A673 (cell line): ENCODE data around the gene CCL7. TPM values are rescaled to one million over a fixed set of nuclear protein-coding genes. Genes with fewer than 3 reads are reported as not detected.
"Not testable (repeated sequence)": the region's sequence is repeated elsewhere in the genome, so short reads cannot be mapped to it uniquely, and the experiment has no call there.

Experiments
- BruUV-seq: library from RNA; stranded (reverse); fragments of 400-500 nt; replicated peaks from 2 replicates; lab custom pipeline; 2021; lab: Mats Ljungman, UMichigan
- CTCF ChIA-PET: fragments of 300-600 bp; sonication (Branson Sonifier 250); formaldehyde crosslinking; loops from one replicate; lab custom pipeline; 2022; ENCODE audit warnings: antibody characterized with exemption; lab: Charles Lee
- POLR2A ChIA-PET: fragments of 300-600 bp; sonication (Branson Sonifier 250); formaldehyde crosslinking; loops from one replicate; lab custom pipeline; 2022; ENCODE audit warnings: antibody characterized with exemption; ENCODE audit not compliant: low non-redundant PET; lab: Charles Lee
- DNase-seq: peaks from one replicate; pipeline ENCODE4 v3.0.0-alpha.2; 2015; ENCODE audit warnings: low spot score
- H3K27ac ChIP-seq: fragments of 200-600 bp; sonication (generic); 2 replicates; pipeline ENCODE4 v1.5.1; 2016; ENCODE audit warnings: mixed run types, low read depth, mild to moderate bottlenecking, mixed read lengths, antibody characterized with exemption, low read length; ENCODE audit not compliant: poor library complexity, severe bottlenecking
- H3K27me3 ChIP-seq: fragments of 200-600 bp; sonication (generic); replicated peaks from 2 replicates; pipeline ENCODE4 v1.6.1; 2017; ENCODE audit warnings: mixed run types, low read depth, mild to moderate bottlenecking, mixed read lengths, antibody characterized with exemption, low read length; ENCODE audit not compliant: insufficient read depth, poor library complexity
- H3K36me3 ChIP-seq: fragments of 200-600 bp; sonication (generic); 2 replicates; pipeline ENCODE4 v1.6.1; 2016; ENCODE audit warnings: mixed run types, mild to moderate bottlenecking, mixed read lengths, antibody characterized with exemption, low read length; ENCODE audit not compliant: insufficient read depth, poor library complexity, severe bottlenecking
- H3K4me1 ChIP-seq: fragments of 200-600 bp; sonication (generic); 2 replicates; pipeline ENCODE4 v1.6.1; 2017; ENCODE audit warnings: mixed run types, mild to moderate bottlenecking, mixed read lengths, antibody characterized with exemption, low read length; ENCODE audit not compliant: insufficient read depth, poor library complexity, severe bottlenecking
- H3K4me3 ChIP-seq: fragments of 200-600 bp; sonication (generic); 2 replicates; pipeline ENCODE4 v1.5.1; 2016; ENCODE audit warnings: low read depth, mixed run types, mild to moderate bottlenecking, mixed read lengths, low read length; ENCODE audit not compliant: poor library complexity, severe bottlenecking
- H3K9me3 ChIP-seq: fragments of 200-600 bp; sonication (generic); 2 replicates; pipeline ENCODE4 v1.6.1; 2016; ENCODE audit warnings: mixed run types, low read depth, mild to moderate bottlenecking, mixed read lengths, antibody characterized with exemption, low read length; ENCODE audit not compliant: poor library complexity, severe bottlenecking
- CTCF ChIP-seq: fragments of 300-800, 200-600 bp; sonication (generic); conservative IDR thresholded peaks from 2 replicates; pipeline ENCODE4 v1.5.1; 2017; ENCODE audit warnings: low read depth, mild to moderate bottlenecking, antibody characterized with exemption, low read length, moderate library complexity, mixed read lengths
- EZH2 ChIP-seq: fragments of 200-600 bp; sonication (generic); IDR thresholded peaks from 2 replicates; pipeline ENCODE4 v1.6.1; 2017; ENCODE audit warnings: borderline replicate concordance, low read depth, mild to moderate bottlenecking, mixed read lengths, antibody characterized with exemption, low read length; ENCODE audit not compliant: poor library complexity, severe bottlenecking
- intact Hi-C: fragments of 100-400 bp; cut with micrococcal nuclease; formaldehyde crosslinking; loops from one replicate; pipeline ENCODE4 v1.10.0; 2022; ENCODE audit not compliant: unreplicated experiment
- total RNA-seq: library from RNA; stranded (reverse); gene quantifications from 2 replicates; pipeline ENCODE4 v1.2.3, GENCODE V29; 2021

CCL7 gene
- total RNA-seq, 1 experiment from 2014 or later: not detected

GRCh38 chr17:34226744-34227034 lies 43.3 kb upstream of the CCL7 start:
- POLR2A ChIA-PET: no interaction called here
- CTCF ChIA-PET: no interaction called here
- no peaks in the 10 kb centered on the region for H3K4me1 ChIP-seq
- no peak overlapping the region for H3K4me3 ChIP-seq
- DNase-seq: no peak
- H3K27ac ChIP-seq: no peak overlapping the region
- TF ChIP-seq EZH2: no peak
- TF ChIP-seq CTCF: no peak
- intact Hi-C loops: no loop called here
- BruUV-seq: no TSS peak
- H3K36me3 ChIP-seq: no peaks in the 10 kb centered on the region
- H3K9me3 ChIP-seq: no peaks in the 10 kb centered on the region
- H3K27me3 ChIP-seq: no peaks in the 10 kb centered on the region

- DNase-seq, H3K36me3 ChIP-seq, intact Hi-C loops, POLR2A ChIA-PET, H3K27ac ChIP-seq, CTCF ChIA-PET, H3K4me1 ChIP-seq, H3K4me3 ChIP-seq, BruUV-seq, H3K27me3 ChIP-seq, H3K9me3 ChIP-seq: not testable (repeated sequence)
Observed at GRCh38 chr17:34227293-34227692, 42.7 kb upstream of the CCL7 start.

GRCh38 chr17:34227707-34228106 lies 42.3 kb upstream of the CCL7 start:
- Histone ChIP-seq H3K36me3 (no peaks in the 10 kb centered on the region), H3K4me3 (no peak overlapping the region), H3K27ac (no peak overlapping the region), H3K27me3 (no peaks in the 10 kb centered on the region), H3K4me1 (no peaks in the 10 kb centered on the region), H3K9me3 (no peaks in the 10 kb centered on the region)
- ChIA-PET POLR2A (no interaction called here), CTCF (no interaction called here)
- DNase-seq: no peak
- BruUV-seq: no TSS peak
- intact Hi-C loops: no loop called here
- no peak for TF ChIP-seq CTCF
- no peak for TF ChIP-seq EZH2

- no TSS peak for BruUV-seq
- DNase-seq: no peak
- ChIA-PET POLR2A (no interaction called here), CTCF (no interaction called here)
- Histone ChIP-seq H3K27ac (no peak overlapping the region), H3K9me3 (no peaks in the 10 kb centered on the region), H3K4me3 (no peak overlapping the region), H3K36me3 (no peaks in the 10 kb centered on the region), H3K27me3 (no peaks in the 10 kb centered on the region), H3K4me1 (no peaks in the 10 kb centered on the region)
- intact Hi-C loops: no loop called here
- no peak for TF ChIP-seq EZH2
- TF ChIP-seq CTCF: no peak
Observed at GRCh38 chr17:34228781-34229180, 41.2 kb upstream of the CCL7 start.
